GM10266 (cell line): ENCODE measurements around the gene ZFTA.

Source experiments
- DNase-seq: peaks from one replicate; pipeline ENCODE4 v3.0.0; 2012; ENCODE audit errors: extremely low spot score
- CTCF ChIP-seq: IDR thresholded peaks from 2 replicates; pipeline ENCODE4 v1.5.1; 2012; ENCODE audit warnings: mild to moderate bottlenecking, low read depth; ENCODE audit not compliant: control insufficient read depth, insufficient read depth; ENCODE audit errors: missing control alignments

Gene ZFTA

GRCh38 chr11:63766531-63767235, 1.9 kb downstream of the ZFTA start:
- DNase-seq = no peak
- TF ChIP-seq CTCF = no peak

- DNase-seq = peak; percentile 48
- no peak for TF ChIP-seq CTCF
These were observed 2.8 kb downstream of the ZFTA start for GRCh38 chr11:63765688-63766241.

GRCh38 chr11:63764679-63765647, 3.6 kb downstream of the ZFTA start:
- TF ChIP-seq CTCF = no peak
- DNase-seq = peak; percentile 41

- peak; percentile 30 for DNase-seq
- TF ChIP-seq CTCF = no peak
These were observed 4.3 kb downstream of the ZFTA start for GRCh38 chr11:63764340-63764678.

GRCh38 chr11:63763496-63764339, 4.9 kb downstream of the ZFTA start:
- no peak for TF ChIP-seq CTCF
- DNase-seq = peak; percentile 44

- no peak for TF ChIP-seq CTCF
- no peak for DNase-seq
These were observed 5.7 kb downstream of the ZFTA start for GRCh38 chr11:63762654-63763495.
